ENCODE results near the gene XKR7.

GRCh38 chr20:31951530-31952453 is 16.2 kb upstream of the XKR7 start, which contains the start of gene PDRG1:
- TF ChIP-seq, protein P1, sequence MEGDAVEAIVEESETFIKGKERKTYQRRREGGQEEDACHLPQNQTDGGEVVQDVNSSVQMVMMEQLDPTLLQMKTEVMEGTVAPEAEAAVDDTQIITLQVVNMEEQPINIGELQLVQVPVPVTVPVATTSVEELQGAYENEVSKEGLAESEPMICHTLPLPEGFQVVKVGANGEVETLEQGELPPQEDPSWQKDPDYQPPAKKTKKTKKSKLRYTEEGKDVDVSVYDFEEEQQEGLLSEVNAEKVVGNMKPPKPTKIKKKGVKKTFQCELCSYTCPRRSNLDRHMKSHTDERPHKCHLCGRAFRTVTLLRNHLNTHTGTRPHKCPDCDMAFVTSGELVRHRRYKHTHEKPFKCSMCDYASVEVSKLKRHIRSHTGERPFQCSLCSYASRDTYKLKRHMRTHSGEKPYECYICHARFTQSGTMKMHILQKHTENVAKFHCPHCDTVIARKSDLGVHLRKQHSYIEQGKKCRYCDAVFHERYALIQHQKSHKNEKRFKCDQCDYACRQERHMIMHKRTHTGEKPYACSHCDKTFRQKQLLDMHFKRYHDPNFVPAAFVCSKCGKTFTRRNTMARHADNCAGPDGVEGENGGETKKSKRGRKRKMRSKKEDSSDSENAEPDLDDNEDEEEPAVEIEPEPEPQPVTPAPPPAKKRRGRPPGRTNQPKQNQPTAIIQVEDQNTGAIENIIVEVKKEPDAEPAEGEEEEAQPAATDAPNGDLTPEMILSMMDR (IDR thresholded peaks at IDR 0.05): peak; percentile 97
- TF ChIP-seq EZH2 (IDR thresholded peaks at IDR 0.05) (no peak), EZH2phosphoT487 (IDR thresholded peaks at IDR 0.05) (no peak)

All from neural progenitor cell (in vitro differentiated cells).